HEK293T (cell line): Measurements from ENCODE around the gene TBC1D10A.

ENCODE experiments used
- BHLHE40 ChIP-seq: fragments of 450-650 bp; IDR thresholded peaks from 2 replicates; pipeline ENCODE4 v1.6.1; 2016; ENCODE audit warnings: mild to moderate bottlenecking, moderate library complexity, borderline replicate concordance
- FOXK2 ChIP-seq: fragments of 450-650 bp; IDR thresholded peaks from 2 replicates; pipeline ENCODE4 v1.6.1; 2016; ENCODE audit warnings: mild to moderate bottlenecking
- PKNOX1 ChIP-seq: fragments of 450-650 bp; IDR thresholded peaks from 2 replicates; pipeline ENCODE4 v1.6.1; 2016
- SP1 ChIP-seq: fragments of 450-650 bp; IDR thresholded peaks from 2 replicates; pipeline ENCODE4 v1.6.1; 2017

DNA sequence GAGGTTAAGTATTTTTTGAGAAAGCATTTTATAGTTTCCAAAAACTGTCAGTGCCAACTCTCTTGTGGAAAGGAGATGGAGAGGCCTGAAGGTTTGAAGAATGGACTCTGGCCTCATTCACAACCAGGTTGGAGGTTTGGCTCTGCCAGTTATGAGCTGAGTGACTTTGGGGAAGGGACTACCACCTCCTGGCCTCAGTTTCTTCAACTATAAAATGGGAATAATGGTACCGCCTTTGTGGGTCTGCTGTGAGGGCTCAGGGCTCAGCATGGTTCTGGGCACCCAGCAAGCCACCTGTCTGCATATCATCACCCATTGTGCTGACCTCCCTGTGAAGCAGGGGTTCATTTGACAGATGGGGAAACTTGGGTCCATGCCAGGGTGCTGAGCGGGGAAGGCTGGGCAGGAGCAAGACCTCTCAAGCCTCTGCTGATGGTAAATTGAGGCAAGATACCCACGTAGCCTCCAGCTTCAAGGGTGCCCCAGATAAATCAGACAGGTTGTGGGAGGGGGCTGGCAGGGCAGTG lies 76.6 kb downstream of the TBC1D10A start:
- TF ChIP-seq PKNOX1 (no peak), SP1 (no peak), FOXK2 (no peak), BHLHE40 (no peak)
